GM10266 (cell line): ENCODE data around the gene ADAMTS2.

Experiments used
- DNase-seq: peaks from one replicate; pipeline ENCODE4 v3.0.0; 2012; ENCODE audit errors: extremely low spot score
- CTCF ChIP-seq: IDR thresholded peaks from 2 replicates; pipeline ENCODE4 v1.5.1; 2012; ENCODE audit warnings: mild to moderate bottlenecking, low read depth; ENCODE audit not compliant: control insufficient read depth, insufficient read depth; ENCODE audit errors: missing control alignments

The ADAMTS2 gene

GRCh38 chr5:179135441-179136215, 209.6 kb downstream of the ADAMTS2 start:
- DNase-seq = no peak
- TF ChIP-seq CTCF = no peak

GRCh38 chr5:179135006-179135405, 210.3 kb downstream of the ADAMTS2 start:
- DNase-seq = no peak
- TF ChIP-seq CTCF = no peak

- no peak for TF ChIP-seq CTCF
Observed at GRCh38 chr5:179134511-179134910, 210.8 kb downstream of the ADAMTS2 start.

DNA sequence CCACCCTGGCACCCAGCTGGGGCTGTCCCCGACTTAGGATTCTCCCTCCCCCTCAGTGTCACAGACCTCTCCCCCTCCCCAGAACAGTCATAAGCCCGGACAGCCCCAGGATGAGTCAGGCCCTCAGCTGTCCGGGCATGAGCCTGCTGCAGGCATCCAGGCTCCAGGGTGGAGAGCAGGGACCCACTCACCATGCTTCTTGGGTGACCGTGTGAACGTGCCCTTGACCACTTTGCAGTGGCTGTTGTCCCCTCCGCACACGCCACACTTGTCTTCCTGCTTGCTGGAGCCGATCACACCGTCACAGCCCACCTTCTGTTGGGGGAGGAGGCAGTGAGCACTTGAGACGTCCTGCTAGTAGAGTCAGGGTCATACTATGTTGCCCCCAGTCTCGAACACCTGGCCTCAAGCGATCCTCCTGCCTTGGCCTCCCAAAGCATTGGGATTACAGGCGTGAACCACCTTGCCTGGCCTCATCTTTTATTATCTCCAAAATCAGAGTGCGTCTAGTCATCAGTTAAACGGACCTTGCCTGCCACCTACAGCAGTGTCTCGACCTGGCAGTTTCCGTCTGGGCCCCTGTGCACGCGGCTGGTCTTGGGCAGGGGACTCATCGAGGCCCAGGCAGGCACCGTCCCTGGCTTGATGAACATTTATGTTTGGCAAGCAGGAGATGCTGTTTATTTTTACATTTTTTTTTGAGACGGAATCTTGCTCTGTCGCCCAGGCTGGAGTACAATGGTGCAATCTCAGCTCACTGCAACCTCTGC, 212.5 kb downstream of the ADAMTS2 start:
- TF ChIP-seq CTCF = no peak
- no peak for DNase-seq

More at GRCh38 chr5:179134511-179134910, 210.8 kb downstream of the ADAMTS2 start:
- no peak for DNase-seq

GRCh38 chr5:179131886-179132585, 213.2 kb downstream of the ADAMTS2 start:
- no peak for TF ChIP-seq CTCF
- DNase-seq = no peak

GRCh38 chr5:179131321-179131835, 213.9 kb downstream of the ADAMTS2 start:
- no peak for DNase-seq
- no peak for TF ChIP-seq CTCF
